ENCODE measurements around the gene FAM156A.
"Not testable (repeated sequence)": the region's sequence is repeated elsewhere in the genome, so short reads cannot be mapped to it uniquely, and the experiment has no call there.

Gene FAM156A

DNA sequence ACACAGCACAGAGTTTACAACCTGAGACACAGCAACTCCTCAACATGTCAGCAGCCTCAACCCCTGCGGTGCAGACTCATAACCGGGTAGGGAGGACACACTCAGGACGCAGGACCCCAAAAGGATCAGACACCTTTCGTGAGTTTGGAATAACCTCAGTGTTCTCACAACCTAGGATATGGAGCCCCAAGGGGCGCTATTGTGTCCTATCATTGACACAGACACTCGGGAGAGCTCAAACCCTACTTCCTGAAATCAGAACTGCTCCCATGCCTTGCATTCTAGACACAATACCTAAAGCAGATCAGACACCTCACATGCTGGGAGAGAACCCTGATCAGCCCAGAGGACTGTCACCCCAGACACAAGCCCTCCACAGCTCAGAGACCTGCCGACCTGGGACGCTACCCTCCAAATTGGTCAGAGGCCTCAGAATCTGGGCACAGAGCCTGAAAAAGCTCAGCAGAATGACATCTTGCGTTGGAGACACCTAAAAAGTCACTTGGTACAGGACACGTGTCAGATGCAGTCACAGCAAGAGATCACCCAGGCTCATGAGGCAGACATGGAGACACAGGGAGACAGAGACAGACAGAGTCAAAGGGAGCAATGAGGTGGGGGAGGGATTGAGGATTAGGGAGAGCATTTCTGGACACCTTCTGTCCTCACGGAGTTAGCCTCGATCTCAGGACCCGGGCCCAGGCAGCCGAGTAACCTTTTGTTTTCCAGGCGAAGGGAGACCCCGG lies 8.8 kb upstream of the FAM156A start:
- not testable (repeated sequence) for DNase-seq (ENCODE audit: low read depth)

DNA sequence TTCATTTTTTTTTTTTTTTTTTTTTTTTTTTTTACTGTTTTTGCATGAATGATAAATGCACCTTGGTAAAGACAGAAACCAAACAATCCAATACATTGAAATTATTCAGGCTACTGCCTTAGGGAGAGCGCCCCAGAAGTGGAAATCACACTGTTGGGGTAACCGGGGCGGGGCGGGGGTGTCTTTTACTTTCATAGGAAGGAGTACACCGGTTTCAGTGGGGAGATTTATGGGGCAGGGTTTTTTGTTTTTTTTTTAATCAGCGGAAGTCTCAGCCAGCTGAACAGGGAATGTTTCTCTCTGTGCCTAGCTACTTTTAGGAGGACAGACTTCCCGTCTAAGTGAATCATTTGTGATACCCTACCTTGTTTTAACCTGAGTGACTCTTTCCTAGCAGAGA lies 643 bp upstream of the FAM156A start:
- DNase-seq (ENCODE audit: low read depth): not testable (repeated sequence)

DNA sequence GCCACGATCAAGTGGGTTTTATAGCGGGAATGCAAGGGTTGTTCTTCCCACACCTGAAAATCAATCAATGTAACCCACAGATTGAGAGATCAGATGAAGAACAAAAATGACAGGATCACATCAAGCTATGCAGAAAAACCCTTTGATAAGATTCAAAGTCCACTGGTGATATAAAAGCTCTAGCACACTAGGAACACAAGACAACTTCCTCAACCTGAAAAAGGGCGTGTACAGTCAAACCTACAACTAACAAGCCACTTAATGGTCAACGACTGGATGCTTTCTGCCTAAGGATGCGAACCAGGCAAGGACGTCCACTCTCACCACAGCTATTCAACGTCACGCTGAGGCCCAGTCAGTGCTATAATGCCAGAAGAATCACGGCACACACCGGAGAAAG lies 8.4 kb downstream of the FAM156A start:
- DNase-seq (ENCODE audit: low read depth): not testable (repeated sequence)

DNA sequence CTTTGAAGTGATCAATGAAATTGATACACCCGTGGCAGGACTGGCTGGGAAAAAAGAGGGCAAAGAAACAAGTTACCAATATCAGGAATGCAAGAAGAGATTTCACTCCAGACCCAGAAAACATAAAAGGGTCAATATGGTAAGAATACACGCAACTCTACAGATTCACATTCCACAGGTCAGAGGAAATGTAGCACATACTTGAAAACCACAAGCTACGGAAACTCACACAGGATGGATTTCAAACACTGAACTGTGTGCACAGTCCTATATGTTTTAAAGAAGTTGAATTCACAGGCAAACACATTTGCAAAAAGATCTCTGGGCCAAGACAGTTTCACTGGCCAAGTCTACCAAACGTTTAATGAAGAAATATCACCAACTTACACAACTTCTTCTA lies 9.0 kb downstream of the FAM156A start:
- not testable (repeated sequence) for DNase-seq (ENCODE audit: low read depth)

DNA sequence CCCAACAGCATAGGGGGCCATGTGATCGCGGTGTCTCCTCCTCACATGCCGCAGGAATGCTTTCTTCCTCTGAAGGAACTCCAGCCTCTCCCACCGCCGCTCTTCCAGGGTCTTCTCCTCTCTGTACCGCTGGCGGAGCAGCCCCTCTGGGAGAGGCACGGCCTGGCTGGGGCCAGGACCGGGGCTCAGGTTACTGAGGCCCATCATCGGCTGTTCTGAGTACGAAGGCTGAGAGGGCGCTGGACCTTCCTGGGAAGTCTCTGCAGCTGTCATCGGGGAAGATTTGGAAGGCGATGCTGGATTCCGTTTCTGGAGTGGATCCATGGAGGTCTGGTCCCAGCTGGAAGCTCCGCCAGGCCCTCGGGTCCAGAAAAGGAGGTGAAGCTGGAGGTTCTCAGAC lies 10.1 kb downstream of the FAM156A start:
- DNase-seq (ENCODE audit: low read depth): not testable (repeated sequence)

DNA sequence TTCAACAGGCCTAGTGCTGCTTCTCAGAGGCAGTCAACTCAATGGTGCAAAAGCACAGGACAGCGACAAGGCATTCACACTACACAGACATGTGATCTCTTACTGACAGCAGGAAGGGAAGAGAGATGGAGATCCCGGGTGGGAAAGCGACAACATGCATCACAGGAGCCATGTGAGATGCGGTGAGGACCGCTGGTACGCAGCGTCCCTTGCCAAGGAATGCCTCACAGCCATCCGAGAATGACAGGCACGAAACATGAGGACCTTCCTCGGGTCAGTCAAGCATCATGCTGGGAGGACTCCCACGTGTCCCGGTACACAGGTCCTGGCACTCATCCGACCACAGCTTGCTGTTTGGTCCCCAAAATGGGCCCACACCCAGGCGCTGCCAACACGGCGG lies 10.8 kb downstream of the FAM156A start:
- not testable (repeated sequence) for DNase-seq (ENCODE audit: low read depth)

DNA sequence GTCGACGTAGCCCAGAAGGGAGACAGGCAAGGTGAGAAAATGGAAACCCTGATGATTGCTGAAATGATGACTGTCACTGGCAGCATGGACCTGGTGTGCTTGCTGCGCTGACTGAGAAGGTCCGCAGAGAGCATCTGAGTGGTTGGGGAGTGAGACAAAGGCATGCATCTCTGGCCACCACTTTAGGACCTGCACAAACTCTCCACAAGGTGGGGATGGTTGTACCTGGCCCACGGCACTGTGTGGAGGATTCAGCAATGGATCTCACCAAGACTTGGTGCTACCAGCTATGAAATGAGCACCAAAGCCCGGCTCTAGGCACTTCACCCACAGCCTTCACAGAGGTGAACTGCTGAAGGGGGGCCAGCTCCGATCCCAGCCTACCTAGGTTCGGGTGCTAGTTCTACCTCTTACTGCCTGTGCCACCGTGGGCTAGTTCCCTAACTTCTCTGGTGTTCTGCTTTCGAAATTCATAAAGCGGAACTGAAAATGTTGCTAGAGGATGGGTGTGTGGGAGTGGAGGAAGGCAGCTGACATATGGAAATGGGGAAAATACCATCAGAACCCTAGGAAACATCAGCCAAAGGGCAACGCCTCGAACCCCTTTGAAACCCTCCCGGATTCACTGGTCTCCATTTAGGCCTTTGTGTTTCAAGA lies 12.4 kb downstream of the FAM156A start:
- not testable (repeated sequence) for DNase-seq (ENCODE audit: low read depth)

DNA sequence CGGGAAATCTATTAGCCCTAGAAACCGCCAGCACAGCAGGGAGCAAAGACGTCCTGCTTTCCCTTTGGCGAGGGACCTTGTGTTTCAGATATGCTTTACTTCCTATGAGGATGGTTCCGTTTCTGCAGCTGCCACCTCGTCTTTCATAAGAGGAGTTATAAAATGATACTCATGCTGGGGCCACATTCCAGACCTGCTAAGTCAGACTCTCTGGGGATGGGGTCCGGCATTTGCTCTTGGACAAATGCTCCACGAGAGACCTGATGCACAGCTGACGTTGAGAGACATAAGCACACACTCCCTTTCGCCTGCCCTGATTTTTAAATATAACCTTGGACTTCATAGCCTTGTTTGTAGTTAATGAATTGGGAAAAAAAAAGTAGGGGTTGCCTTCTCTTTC lies 16.6 kb downstream of the FAM156A start:
- DNase-seq (ENCODE audit: low read depth): not testable (repeated sequence)

DNA sequence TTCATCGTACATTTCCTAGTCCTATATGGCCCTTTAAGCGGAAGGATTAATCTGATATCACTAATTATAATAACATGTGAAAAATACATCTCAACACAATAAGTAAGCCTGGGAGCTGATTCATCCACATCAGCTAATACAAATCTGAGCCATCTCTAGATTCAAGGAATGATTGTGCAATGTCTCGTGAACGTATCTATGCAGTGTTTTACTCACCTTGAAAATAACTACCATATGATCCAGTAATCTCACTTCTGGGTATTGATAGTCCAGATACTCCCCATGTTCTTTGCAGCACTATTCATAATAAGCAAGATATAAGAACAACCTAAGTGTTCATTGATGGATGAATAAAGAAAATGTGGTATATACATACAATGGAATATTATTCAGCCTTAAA lies 17.6 kb downstream of the FAM156A start:
- not testable (repeated sequence) for DNase-seq (ENCODE audit: low read depth)

DNA sequence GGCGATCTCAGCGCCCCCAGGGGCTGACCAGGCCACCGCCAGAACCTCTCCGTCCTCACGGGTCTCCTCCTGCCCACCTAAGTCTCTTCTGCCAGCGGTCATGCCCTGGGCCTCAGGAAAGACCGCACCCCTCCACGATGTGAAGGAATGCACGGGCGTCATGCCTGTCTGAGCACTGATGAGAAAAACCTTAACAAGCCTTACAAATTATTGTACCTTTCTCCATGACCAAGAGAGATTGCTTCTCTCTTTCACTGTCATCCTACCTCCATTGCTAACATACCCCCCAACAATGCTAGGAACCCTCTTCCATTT lies 22.9 kb downstream of the FAM156A start:
- not testable (repeated sequence) for DNase-seq (ENCODE audit: low read depth)

DNA sequence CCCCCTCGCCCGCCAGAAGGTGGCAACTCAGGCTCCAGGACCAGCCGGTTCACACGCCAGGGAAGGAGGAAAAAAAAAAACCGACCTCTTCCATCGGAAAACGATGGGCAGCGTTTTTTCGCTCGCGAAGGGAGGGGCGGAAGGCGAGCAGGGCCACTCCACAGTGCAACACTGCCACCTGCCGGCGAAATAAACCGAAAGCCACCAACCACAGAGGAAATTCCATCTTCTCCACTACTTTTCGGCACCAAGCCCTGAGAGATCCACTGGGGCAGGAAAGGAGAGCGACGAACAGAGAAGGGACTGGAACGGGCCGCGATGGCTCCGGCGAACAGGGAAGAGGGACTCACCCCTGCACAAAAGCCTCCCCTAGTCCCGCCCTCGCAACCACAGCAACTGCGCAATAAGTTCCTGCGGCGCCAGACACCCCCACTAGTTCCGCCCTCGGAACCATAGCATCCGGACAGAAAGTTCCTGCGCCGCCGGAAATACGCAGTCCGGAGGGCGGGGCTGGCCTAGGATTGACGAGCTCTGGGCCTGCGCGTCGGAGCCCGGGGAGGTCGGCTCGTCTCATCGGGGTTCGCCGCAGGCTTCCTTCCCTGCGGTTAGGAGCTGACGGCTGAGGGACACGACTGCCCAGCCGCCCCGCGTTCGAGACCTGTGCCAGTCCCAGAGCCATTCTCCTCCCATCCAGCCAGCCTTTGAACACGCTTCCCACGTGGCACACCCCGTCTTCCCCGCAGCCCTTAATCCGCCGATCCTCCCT lies 23.4 kb downstream of the FAM156A start:
- DNase-seq (ENCODE audit: low read depth): peak; percentile 71

DNA sequence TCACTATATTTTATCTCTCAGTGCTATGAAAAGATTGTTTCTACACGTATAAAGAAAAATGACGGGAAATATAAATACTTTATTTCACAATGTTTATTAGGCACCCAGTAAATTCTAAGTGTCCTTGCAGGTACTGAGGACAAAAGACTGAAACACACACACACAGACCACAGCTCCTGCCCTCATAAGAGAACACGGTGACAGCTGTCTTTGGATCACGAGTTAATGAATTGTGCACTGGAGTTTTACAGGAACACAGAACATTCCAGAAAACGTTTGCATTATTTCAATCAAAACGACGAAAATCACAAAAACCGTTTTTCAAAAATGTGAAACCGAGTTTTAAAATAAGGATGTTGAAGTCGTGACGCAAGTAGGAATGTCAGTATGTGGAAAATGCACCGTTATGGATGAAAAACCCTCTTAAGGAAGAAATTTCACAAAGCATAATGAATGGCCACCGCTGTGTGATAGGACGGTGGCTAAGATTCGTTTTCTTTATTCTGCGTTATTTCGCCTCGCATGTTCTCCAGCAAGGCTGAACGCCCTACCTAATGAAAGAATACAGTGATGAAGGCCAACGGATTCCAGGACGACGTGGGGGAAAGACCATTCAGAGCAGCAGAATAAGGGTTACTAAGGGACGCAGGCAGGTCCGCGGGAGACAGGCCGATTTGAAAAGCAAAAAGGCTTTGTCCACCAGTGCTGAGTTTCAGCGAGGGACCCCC lies 24.2 kb downstream of the FAM156A start:
- DNase-seq (ENCODE audit: low read depth): no peak

DNA sequence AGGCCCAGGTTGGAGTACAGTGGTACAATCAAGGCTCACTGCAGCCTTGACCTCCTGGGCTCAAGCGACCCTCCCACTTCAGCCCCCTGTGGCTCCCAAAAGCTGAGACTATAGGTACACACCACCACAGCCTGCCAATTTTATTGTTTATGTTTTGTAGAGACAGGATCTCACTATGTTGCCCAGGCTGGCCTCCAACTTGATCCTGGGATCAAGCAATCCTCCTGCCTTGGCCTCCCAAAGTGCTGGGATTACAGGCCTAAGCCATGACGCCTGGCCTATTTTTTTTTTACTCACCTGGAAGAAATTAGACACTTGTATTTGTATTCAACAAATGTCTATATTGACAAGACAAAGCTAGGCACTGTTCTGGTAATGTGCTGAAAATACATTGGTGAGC lies 25.1 kb downstream of the FAM156A start:
- no peak for DNase-seq (ENCODE audit: low read depth)

DNA sequence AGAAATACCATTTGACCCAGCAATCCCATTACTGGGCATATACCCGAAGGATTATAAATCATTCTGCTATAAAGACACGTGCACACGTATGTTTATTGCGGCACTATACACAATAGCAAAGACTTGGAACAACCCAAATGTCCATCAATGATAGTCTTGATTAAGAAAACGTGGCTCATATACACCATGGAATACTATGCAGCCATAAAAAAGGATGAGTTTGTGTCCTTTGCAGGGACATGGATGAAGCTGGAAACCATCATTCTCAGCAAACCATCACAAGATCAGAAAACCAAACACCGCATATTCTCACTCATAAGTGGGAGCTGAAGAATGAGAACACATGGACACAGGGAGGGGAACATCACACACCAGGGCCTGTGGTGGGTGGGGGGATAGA lies 28.1 kb downstream of the FAM156A start:
- DNase-seq (ENCODE audit: low read depth): not testable (repeated sequence)

DNA sequence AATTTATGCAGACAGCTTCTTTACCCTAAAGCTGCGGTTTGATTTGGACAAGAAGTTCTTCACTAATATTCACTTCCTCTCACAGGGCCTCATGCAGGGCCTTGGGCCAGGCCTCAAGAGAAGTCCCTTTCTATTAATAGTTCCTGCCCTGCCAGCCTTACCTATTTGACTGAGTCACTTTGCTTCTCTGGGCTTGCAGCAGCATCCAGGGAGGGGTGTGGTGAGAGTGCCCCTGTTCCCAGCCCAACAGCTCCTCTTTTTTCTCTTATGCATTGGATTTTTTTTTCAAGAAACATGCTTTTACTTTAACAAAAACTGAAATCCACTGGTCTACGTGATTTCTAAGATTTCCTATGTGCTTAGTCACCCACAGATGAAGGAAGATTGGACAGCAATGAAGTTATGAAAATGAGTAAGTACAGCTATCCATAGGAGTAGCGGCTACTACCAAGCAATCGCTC lies 34.5 kb downstream of the FAM156A start:
- DNase-seq (ENCODE audit: low read depth): no peak

DNA sequence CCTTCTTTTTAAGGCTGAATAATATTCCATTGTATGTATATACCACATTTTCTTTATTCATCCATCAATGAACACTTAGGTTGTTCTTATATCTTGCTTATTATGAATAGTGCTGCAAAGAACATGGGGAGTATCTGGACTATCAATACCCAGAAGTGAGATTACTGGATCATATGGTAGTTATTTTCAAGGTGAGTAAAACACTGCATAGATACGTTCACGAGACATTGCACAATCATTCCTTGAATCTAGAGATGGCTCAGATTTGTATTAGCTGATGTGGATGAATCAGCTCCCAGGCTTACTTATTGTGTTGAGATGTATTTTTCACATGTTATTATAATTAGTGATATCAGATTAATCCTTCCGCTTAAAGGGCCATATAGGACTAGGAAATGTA lies 43.6 kb downstream of the FAM156A start:
- not testable (repeated sequence) for DNase-seq (ENCODE audit: low read depth)

DNA sequence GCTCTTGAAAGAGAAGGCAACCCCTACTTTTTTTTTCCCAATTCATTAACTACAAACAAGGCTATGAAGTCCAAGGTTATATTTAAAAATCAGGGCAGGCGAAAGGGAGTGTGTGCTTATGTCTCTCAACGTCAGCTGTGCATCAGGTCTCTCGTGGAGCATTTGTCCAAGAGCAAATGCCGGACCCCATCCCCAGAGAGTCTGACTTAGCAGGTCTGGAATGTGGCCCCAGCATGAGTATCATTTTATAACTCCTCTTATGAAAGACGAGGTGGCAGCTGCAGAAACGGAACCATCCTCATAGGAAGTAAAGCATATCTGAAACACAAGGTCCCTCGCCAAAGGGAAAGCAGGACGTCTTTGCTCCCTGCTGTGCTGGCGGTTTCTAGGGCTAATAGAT lies 44.6 kb downstream of the FAM156A start:
- DNase-seq (ENCODE audit: low read depth): not testable (repeated sequence)

DNA sequence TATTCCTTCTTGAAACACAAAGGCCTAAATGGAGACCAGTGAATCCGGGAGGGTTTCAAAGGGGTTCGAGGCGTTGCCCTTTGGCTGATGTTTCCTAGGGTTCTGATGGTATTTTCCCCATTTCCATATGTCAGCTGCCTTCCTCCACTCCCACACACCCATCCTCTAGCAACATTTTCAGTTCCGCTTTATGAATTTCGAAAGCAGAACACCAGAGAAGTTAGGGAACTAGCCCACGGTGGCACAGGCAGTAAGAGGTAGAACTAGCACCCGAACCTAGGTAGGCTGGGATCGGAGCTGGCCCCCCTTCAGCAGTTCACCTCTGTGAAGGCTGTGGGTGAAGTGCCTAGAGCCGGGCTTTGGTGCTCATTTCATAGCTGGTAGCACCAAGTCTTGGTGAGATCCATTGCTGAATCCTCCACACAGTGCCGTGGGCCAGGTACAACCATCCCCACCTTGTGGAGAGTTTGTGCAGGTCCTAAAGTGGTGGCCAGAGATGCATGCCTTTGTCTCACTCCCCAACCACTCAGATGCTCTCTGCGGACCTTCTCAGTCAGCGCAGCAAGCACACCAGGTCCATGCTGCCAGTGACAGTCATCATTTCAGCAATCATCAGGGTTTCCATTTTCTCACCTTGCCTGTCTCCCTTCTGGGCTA lies 48.9 kb downstream of the FAM156A start:
- DNase-seq (ENCODE audit: low read depth): not testable (repeated sequence)

DNA sequence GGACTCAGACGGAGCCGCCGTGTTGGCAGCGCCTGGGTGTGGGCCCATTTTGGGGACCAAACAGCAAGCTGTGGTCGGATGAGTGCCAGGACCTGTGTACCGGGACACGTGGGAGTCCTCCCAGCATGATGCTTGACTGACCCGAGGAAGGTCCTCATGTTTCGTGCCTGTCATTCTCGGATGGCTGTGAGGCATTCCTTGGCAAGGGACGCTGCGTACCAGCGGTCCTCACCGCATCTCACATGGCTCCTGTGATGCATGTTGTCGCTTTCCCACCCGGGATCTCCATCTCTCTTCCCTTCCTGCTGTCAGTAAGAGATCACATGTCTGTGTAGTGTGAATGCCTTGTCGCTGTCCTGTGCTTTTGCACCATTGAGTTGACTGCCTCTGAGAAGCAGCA lies 50.4 kb downstream of the FAM156A start:
- DNase-seq (ENCODE audit: low read depth): not testable (repeated sequence)

DNA sequence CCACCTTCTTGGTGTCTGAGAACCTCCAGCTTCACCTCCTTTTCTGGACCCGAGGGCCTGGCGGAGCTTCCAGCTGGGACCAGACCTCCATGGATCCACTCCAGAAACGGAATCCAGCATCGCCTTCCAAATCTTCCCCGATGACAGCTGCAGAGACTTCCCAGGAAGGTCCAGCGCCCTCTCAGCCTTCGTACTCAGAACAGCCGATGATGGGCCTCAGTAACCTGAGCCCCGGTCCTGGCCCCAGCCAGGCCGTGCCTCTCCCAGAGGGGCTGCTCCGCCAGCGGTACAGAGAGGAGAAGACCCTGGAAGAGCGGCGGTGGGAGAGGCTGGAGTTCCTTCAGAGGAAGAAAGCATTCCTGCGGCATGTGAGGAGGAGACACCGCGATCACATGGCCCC lies 51.2 kb downstream of the FAM156A start:
- not testable (repeated sequence) for DNase-seq (ENCODE audit: low read depth)

DNA sequence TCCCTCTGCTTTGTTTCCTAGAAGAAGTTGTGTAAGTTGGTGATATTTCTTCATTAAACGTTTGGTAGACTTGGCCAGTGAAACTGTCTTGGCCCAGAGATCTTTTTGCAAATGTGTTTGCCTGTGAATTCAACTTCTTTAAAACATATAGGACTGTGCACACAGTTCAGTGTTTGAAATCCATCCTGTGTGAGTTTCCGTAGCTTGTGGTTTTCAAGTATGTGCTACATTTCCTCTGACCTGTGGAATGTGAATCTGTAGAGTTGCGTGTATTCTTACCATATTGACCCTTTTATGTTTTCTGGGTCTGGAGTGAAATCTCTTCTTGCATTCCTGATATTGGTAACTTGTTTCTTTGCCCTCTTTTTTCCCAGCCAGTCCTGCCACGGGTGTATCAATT lies 52.2 kb downstream of the FAM156A start:
- DNase-seq (ENCODE audit: low read depth): not testable (repeated sequence)

DNA sequence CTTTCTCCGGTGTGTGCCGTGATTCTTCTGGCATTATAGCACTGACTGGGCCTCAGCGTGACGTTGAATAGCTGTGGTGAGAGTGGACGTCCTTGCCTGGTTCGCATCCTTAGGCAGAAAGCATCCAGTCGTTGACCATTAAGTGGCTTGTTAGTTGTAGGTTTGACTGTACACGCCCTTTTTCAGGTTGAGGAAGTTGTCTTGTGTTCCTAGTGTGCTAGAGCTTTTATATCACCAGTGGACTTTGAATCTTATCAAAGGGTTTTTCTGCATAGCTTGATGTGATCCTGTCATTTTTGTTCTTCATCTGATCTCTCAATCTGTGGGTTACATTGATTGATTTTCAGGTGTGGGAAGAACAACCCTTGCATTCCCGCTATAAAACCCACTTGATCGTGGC lies 52.8 kb downstream of the FAM156A start:
- DNase-seq (ENCODE audit: low read depth): not testable (repeated sequence)

Measured in HS-5 (cell line).